DOHH2 (cell line): Measurements from ENCODE around the gene TXNDC5.

Experiments
- H3F3A ChIP-seq: fragments of 200-600 bp; sonication (generic), shearing (Covaris generic); 2 replicates; pipeline ENCODE4 v1.6.0; 2016; ENCODE audit warnings: antibody characterized with exemption, mild to moderate bottlenecking; ENCODE audit not compliant: control insufficient read depth, insufficient read depth
- H3K27ac ChIP-seq: fragments of 200-600 bp; sonication (generic); 2 replicates; pipeline ENCODE4 v1.5.1; 2014; ENCODE audit warnings: low read depth, mild to moderate bottlenecking, low read length, moderate library complexity
- H3K27me3 ChIP-seq: fragments of 200-600 bp; sonication (generic); 2 replicates; pipeline ENCODE4 v1.6.1; 2014; ENCODE audit warnings: mild to moderate bottlenecking, low read length, mixed read lengths; ENCODE audit not compliant: control insufficient read depth
- H3K36me3 ChIP-seq: fragments of 200-600 bp; sonication (generic); 2 replicates; pipeline ENCODE4 v1.6.1; 2014; ENCODE audit warnings: mild to moderate bottlenecking, low read length, moderate library complexity, mixed read lengths; ENCODE audit not compliant: control insufficient read depth
- H3K4me1 ChIP-seq: fragments of 200-600 bp; sonication (generic); 2 replicates; pipeline ENCODE4 v1.6.1; 2014; ENCODE audit warnings: mild to moderate bottlenecking, low read length, mixed read lengths; ENCODE audit not compliant: control insufficient read depth
- H3K4me2 ChIP-seq: fragments of 200-600 bp; sonication (generic); 2 replicates; pipeline ENCODE4 v1.6.0; 2014; ENCODE audit warnings: mild to moderate bottlenecking, low read length, moderate library complexity
- H3K4me3 ChIP-seq: fragments of 200-600 bp; sonication (generic); 2 replicates; pipeline ENCODE4 v1.5.1; 2014; ENCODE audit warnings: mild to moderate bottlenecking, low read length, mixed read lengths
- H3K79me2 ChIP-seq: fragments of 200-600 bp; sonication (generic); 2 replicates; pipeline ENCODE4 v1.6.1; 2014; ENCODE audit warnings: mild to moderate bottlenecking, low read length, mixed read lengths; ENCODE audit not compliant: control insufficient read depth
- H3K9me2 ChIP-seq: fragments of 200-600 bp; sonication (generic); replicated peaks from 2 replicates; pipeline ENCODE4 v1.6.1; 2014; ENCODE audit warnings: mild to moderate bottlenecking, low read length, mixed read lengths; ENCODE audit not compliant: control insufficient read depth
- H3K9me3 ChIP-seq: fragments of 200-600 bp; sonication (generic); 2 replicates; pipeline ENCODE4 v1.6.1; 2014; ENCODE audit warnings: antibody characterized with exemption, low read length, mixed read lengths; ENCODE audit not compliant: control insufficient read depth, insufficient read depth
- H4K20me1 ChIP-seq: fragments of 200-600 bp; sonication (generic); 2 replicates; pipeline ENCODE4 v1.6.0; 2014; ENCODE audit warnings: low read depth, mild to moderate bottlenecking, antibody characterized with exemption, low read length, moderate library complexity; ENCODE audit not compliant: control insufficient read depth, insufficient read depth
- EZH2phosphoT487 ChIP-seq: fragments of 200-600 bp; sonication (generic); IDR thresholded peaks from 2 replicates; pipeline ENCODE4 v1.6.1; 2017; ENCODE audit warnings: borderline replicate concordance, mild to moderate bottlenecking, antibody characterized with exemption, low read length, moderate library complexity, mixed read lengths
- TF ChIP-seq, protein P1 (sequence below): fragments of 200-600 bp; sonication (generic); IDR thresholded peaks from one replicate; pipeline ENCODE4 v1.5.1; 2014; ENCODE audit warnings: antibody characterized with exemption, mild to moderate bottlenecking, low read depth, low read length; ENCODE audit not compliant: poor library complexity, severe bottlenecking

The TXNDC5 gene

DNA sequence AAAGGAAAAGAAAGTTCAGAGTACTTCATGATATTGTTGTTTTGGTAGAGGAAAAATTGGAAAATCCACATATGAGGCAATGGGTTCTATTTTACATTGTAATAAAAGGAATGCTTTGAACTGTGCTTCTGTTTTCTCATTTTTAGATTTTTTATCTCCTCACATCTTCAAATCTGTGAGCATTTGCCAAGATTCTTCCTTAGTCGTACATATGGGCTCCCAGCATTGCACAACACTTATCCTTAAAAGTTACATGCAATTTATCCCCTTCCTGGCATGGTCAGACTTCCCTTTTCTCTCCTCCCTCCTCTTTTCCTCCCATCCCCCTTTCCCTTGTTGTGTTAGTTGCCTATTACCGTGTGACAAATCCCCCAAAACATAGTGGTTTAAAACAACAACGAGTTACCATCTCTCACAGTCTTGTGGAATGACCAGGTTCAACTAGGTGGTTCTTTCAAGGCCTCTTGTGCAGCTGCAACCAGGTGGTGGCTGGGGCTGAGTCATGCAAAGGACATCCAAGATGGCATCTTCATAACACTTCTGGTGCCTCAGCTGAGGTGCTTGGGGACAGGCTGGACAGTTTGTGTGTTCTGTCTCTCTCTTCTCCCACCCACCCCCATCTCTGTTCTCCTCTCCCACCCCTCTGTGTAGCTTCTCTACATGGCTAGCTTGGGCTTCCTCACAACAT is 68.7 kb downstream of the TXNDC5 start:
- no peaks in the 10 kb centered on the region for H3F3A ChIP-seq
- TF ChIP-seq EZH2phosphoT487 = no peak
- TF ChIP-seq, protein P1, sequence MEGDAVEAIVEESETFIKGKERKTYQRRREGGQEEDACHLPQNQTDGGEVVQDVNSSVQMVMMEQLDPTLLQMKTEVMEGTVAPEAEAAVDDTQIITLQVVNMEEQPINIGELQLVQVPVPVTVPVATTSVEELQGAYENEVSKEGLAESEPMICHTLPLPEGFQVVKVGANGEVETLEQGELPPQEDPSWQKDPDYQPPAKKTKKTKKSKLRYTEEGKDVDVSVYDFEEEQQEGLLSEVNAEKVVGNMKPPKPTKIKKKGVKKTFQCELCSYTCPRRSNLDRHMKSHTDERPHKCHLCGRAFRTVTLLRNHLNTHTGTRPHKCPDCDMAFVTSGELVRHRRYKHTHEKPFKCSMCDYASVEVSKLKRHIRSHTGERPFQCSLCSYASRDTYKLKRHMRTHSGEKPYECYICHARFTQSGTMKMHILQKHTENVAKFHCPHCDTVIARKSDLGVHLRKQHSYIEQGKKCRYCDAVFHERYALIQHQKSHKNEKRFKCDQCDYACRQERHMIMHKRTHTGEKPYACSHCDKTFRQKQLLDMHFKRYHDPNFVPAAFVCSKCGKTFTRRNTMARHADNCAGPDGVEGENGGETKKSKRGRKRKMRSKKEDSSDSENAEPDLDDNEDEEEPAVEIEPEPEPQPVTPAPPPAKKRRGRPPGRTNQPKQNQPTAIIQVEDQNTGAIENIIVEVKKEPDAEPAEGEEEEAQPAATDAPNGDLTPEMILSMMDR = no peak
- H3K4me1 ChIP-seq = no peaks in the 10 kb centered on the region
- H3K27me3 ChIP-seq = no peaks in the 10 kb centered on the region
- no peak overlapping the region for H3K4me3 ChIP-seq
- no peaks in the 10 kb centered on the region for H3K79me2 ChIP-seq
- H3K27ac ChIP-seq = no peak overlapping the region
- H3K4me2 ChIP-seq = no peak overlapping the region
- no peaks in the 10 kb centered on the region for H3K36me3 ChIP-seq
- H3K9me3 ChIP-seq = no peaks in the 10 kb centered on the region
- H3K9me2 ChIP-seq = no peaks in the 10 kb centered on the region
- H4K20me1 ChIP-seq = no peaks in the 10 kb centered on the region

GRCh38 chr6:7836371-7837026 is 74.1 kb downstream of the TXNDC5 start:
- Histone ChIP-seq H3K9me3 (no peaks in the 10 kb centered on the region), H3K4me2 (no peak overlapping the region), H3K36me3 (no peaks in the 10 kb centered on the region), H3K27me3 (no peaks in the 10 kb centered on the region), H3K4me3 (no peak overlapping the region), H3K9me2 (no peaks in the 10 kb centered on the region), H3K79me2 (no peaks in the 10 kb centered on the region), H3K4me1 (no peaks in the 10 kb centered on the region), H3F3A (no peaks in the 10 kb centered on the region), H4K20me1 (no peaks in the 10 kb centered on the region), H3K27ac (no peak overlapping the region)
- TF ChIP-seq, protein P1 = no peak
- TF ChIP-seq EZH2phosphoT487 = no peak

DNA sequence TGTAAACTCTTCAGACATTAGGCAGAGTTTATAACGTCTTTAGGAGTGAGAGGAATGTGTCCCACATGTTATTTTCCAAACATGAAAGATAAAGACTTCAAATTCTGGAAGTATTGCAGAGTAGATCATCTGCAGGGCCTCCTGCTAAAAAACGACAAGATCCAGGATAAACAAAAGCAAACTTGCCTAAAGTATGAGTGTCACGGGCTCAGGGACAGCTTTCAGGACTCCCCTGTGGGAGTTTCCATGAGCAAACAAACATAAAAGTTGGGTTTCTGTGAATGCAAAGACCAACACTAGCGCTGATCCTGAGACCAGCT is 76.9 kb downstream of the TXNDC5 start:
- TF ChIP-seq, protein P1 = no peak
- H3K9me3 ChIP-seq = no peaks in the 10 kb centered on the region
- H3K4me3 ChIP-seq = no peak overlapping the region
- H4K20me1 ChIP-seq = no peaks in the 10 kb centered on the region
- no peaks in the 10 kb centered on the region for H3K27me3 ChIP-seq
- H3K4me1 ChIP-seq = no peaks in the 10 kb centered on the region
- no peaks in the 10 kb centered on the region for H3K79me2 ChIP-seq
- H3K9me2 ChIP-seq = no peaks in the 10 kb centered on the region
- H3K27ac ChIP-seq = no peak overlapping the region
- H3F3A ChIP-seq = no peaks in the 10 kb centered on the region
- no peaks in the 10 kb centered on the region for H3K36me3 ChIP-seq
- no peak overlapping the region for H3K4me2 ChIP-seq
